GM23338 (cell line): ENCODE measurements around the gene DDX49. TPM values are rescaled to one million over a fixed set of nuclear protein-coding genes. Genes with fewer than 3 reads are reported as not detected.

Experiments used
- ATAC-seq: fragments of 200-7000 bp; cut with Tn5 transposase; 3 replicates; pipeline ENCODE4 v1.9.1; 2020
- DNase-seq: peaks from one replicate; pipeline ENCODE4 v3.0.0-alpha.2; 2015; ENCODE audit warnings: low spot score
- H2AFZ ChIP-seq: fragments of 200-600 bp; sonication (generic); 2 replicates; pipeline ENCODE4 v1.8.0; 2016; ENCODE audit warnings: antibody characterized with exemption, mild to moderate bottlenecking, moderate library complexity
- H3F3A ChIP-seq: fragments of 200-600 bp; sonication (generic); replicated peaks from 2 replicates; pipeline ENCODE4 v1.8.0; 2017; ENCODE audit warnings: antibody characterized with exemption, mixed run types, low read depth
- H3K27ac ChIP-seq: fragments of 200-600 bp; sonication (generic); 2 replicates; pipeline ENCODE4 v1.6.1; 2016; ENCODE audit warnings: low read depth
- H3K27me3 ChIP-seq: fragments of 200-600 bp; sonication (generic); 2 replicates; pipeline ENCODE4 v1.8.0; 2016; ENCODE audit warnings: mild to moderate bottlenecking, mixed run types, moderate library complexity; ENCODE audit not compliant: insufficient read depth
- H3K36me3 ChIP-seq: fragments of 200-600 bp; sonication (generic); 2 replicates; pipeline ENCODE4 v1.8.0; 2016; ENCODE audit warnings: mild to moderate bottlenecking; ENCODE audit not compliant: insufficient read depth
- H3K4me1 ChIP-seq: fragments of 200-600 bp; sonication (generic); 2 replicates; pipeline ENCODE4 v1.8.0; 2016; ENCODE audit warnings: mild to moderate bottlenecking, moderate library complexity; ENCODE audit not compliant: insufficient read depth
- H3K4me2 ChIP-seq: fragments of 200-600 bp; sonication (generic); 2 replicates; pipeline ENCODE4 v1.7.1; 2017; ENCODE audit warnings: mixed run types
- H3K4me3 ChIP-seq: fragments of 200-600 bp; sonication (generic); 2 replicates; pipeline ENCODE4 v1.6.1; 2016; ENCODE audit warnings: mixed run types
- H3K79me2 ChIP-seq: fragments of 200-600 bp; sonication (generic); replicated peaks from 2 replicates; pipeline ENCODE4 v1.8.0; 2017; ENCODE audit warnings: mild to moderate bottlenecking; ENCODE audit not compliant: insufficient read depth
- H3K9me2 ChIP-seq: fragments of 200-600 bp; sonication (generic); 2 replicates; pipeline ENCODE4 v1.8.0; 2017; ENCODE audit not compliant: insufficient read depth
- H4K20me1 ChIP-seq: fragments of 200-600 bp; sonication (generic); replicated peaks from 2 replicates; pipeline ENCODE4 v1.8.0; 2017; ENCODE audit warnings: mild to moderate bottlenecking; ENCODE audit not compliant: insufficient read depth
- H3K27ac Mint-ChIP-seq: 2 replicates; pipeline ENCODE4 v1.8.0; 2020; ENCODE audit warnings: inconsistent platforms, mild to moderate bottlenecking, moderate library complexity, mixed read lengths
- H3K27me3 Mint-ChIP-seq: 3 replicates; pipeline ENCODE4 v1.8.0; 2022; ENCODE audit warnings: low read depth, mild to moderate bottlenecking, moderate library complexity, mixed read lengths, inconsistent platforms; ENCODE audit not compliant: insufficient read depth, poor library complexity
- H3K36me3 Mint-ChIP-seq: 3 replicates; pipeline ENCODE4 v1.8.0; 2021; ENCODE audit warnings: low read depth, mild to moderate bottlenecking, inconsistent platforms, moderate library complexity, mixed read lengths
- H3K4me1 Mint-ChIP-seq: 3 replicates; pipeline ENCODE4 v1.8.0; 2020; ENCODE audit warnings: mild to moderate bottlenecking, inconsistent platforms, mixed read lengths
- H3K4me3 Mint-ChIP-seq: 3 replicates; pipeline ENCODE4 v1.8.0; 2021; ENCODE audit warnings: moderate library complexity, mild to moderate bottlenecking, inconsistent platforms, mixed read lengths
- H3K9me3 Mint-ChIP-seq: 3 replicates; pipeline ENCODE4 v1.8.0; 2020; ENCODE audit warnings: moderate library complexity, mild to moderate bottlenecking, inconsistent platforms, mixed read lengths
- CREB1 ChIP-seq: fragments of 250-450 bp; sonication (Bioruptor Pico); IDR thresholded peaks from 2 replicates; pipeline ENCODE4 v1.5.0; 2020; ENCODE audit warnings: low read depth, mild to moderate bottlenecking, moderate library complexity
- EZH2 ChIP-seq: fragments of 200-600 bp; sonication (generic); IDR thresholded peaks from one replicate; pipeline ENCODE4 v1.8.0; 2017; ENCODE audit warnings: antibody characterized with exemption, mild to moderate bottlenecking, low read depth; ENCODE audit not compliant: unreplicated experiment
- EZH2phosphoT487 ChIP-seq: fragments of 200-600 bp; sonication (generic); IDR thresholded peaks from one replicate; pipeline ENCODE4 v1.8.1; 2018; ENCODE audit warnings: antibody characterized with exemption; ENCODE audit not compliant: unreplicated experiment
- JUNB ChIP-seq: IDR thresholded peaks from one replicate; pipeline ENCODE4 v1.6.1; 2016; ENCODE audit warnings: antibody characterized with exemption; ENCODE audit not compliant: unreplicated experiment
- NANOG ChIP-seq: IDR thresholded peaks from 2 replicates; pipeline ENCODE4 v1.6.1; 2016; ENCODE audit warnings: antibody characterized with exemption, borderline replicate concordance
- POLR2AphosphoS5 ChIP-seq: IDR thresholded peaks from 2 replicates; pipeline ENCODE4 v1.6.1; 2016; ENCODE audit warnings: antibody characterized with exemption, low read depth
- STAT1 ChIP-seq: IDR thresholded peaks from one replicate; pipeline ENCODE4 v1.6.1; 2016; ENCODE audit warnings: antibody characterized with exemption; ENCODE audit not compliant: unreplicated experiment
- ZNF114 ChIP-seq: fragments of 250-450 bp; sonication (Bioruptor Pico); IDR thresholded peaks from 2 replicates; pipeline ENCODE4 v1.5.0; 2020; ENCODE audit warnings: mild to moderate bottlenecking, moderate library complexity
- ZNF331 ChIP-seq: fragments of 250-450 bp; sonication (Bioruptor Pico); IDR thresholded peaks from 2 replicates; pipeline ENCODE4 v1.5.0; 2020; ENCODE audit warnings: low read depth, mild to moderate bottlenecking, moderate library complexity
- polyA plus RNA-seq: library from polyadenylated mRNA; unstranded; fragments of >200 nt; fragmentation: Nextera tagmentation; extraction: Ambion mirVana; gene quantifications from 2 replicates; pipeline ENCODE4 v1.2.1, GENCODE V29; 2016
- total RNA-seq: library from RNA; depleted of rRNA; stranded (reverse); fragments of >200 nt; shearing (Covaris generic); gene quantifications from 2 replicates; pipeline ENCODE4 v1.2.3, GENCODE V29; 2014
- TF ChIP-seq, protein P1 (sequence below), 2 experiments: fragments of 200-600 bp in 1 of 2; sonication (generic) in 1 of 2; conservative IDR thresholded peaks; 2 replicates each; pipeline versions ENCODE4 v1.5.1 to v1.6.1; 2016 to 2017; ENCODE audit warnings: antibody characterized with exemption in 2 of 2, low read depth in 2 of 2, mild to moderate bottlenecking in 2 of 2, moderate library complexity in 1 of 2
- TF ChIP-seq, protein P2 (sequence below): IDR thresholded peaks from one replicate; pipeline ENCODE4 v1.6.1; 2018; ENCODE audit warnings: antibody characterized with exemption; ENCODE audit not compliant: unreplicated experiment
- TF ChIP-seq, protein P3 (sequence below): IDR thresholded peaks from 2 replicates; pipeline ENCODE4 v1.6.1; 2016; ENCODE audit warnings: antibody characterized with exemption

The DDX49 gene
- total and polyA plus RNA-seq, 2 experiments from 2014 or later: 40.2 to 75.3 TPM

DNA sequence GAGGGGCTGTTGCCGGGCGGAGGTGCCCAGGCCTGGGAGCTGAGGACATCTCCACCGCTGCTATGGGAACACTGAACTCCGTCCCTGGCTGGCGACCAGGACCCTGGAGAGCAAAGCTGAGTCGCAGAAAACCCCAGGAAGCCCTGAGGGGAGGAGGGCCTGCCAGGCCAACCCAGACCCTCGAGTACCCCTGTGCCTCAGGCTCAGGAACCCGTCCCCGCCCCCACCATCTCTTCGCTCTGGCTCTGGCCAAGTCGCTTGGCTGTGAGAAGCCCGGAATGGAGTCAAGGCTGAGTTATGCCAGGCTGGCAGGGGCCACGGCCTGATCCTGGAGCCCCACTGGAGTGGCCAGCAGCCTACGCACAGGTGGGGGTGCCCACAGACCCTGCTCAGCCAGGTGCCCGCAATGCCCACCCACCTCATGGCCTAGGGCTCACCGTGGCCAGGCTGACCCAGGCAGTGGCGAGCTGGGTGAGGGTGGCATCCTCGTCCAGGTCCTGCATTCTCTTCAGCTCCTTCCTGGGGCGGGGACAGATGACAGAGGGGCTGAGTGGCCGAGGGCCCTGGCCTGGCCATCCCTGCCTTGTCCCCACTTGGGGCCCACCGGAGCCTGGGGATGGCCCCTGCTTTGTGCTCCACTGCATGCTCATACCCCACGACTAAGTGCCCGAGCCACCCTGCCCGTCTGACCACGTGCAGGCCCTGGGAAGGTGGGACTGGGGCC is 15.0 kb upstream of the DDX49 start:
- no peak overlapping the region for H3K4me3 ChIP-seq
- Mint-ChIP-seq H3K36me3 (peaks cover 11% of the 10 kb centered on the region), H3K4me3 (no peak overlapping the region), H3K27me3 (peaks cover 3% of the 10 kb centered on the region), H3K9me3 (no peaks in the 10 kb centered on the region), H3K4me1 (no peaks in the 10 kb centered on the region), H3K27ac (no peak overlapping the region)
- no peak overlapping the region for H3K27ac ChIP-seq
- H2AFZ ChIP-seq: no peak overlapping the region
- H4K20me1 ChIP-seq: no peaks in the 10 kb centered on the region; the same call in 1 of the 2 replicates
- H3K27me3 ChIP-seq: no peaks in the 10 kb centered on the region
- H3F3A ChIP-seq: no peaks in the 10 kb centered on the region
- H3K4me2 ChIP-seq: no peak overlapping the region
- ATAC-seq (no peak; the same call in 2 of the 3 replicates), DNase-seq (no peak)
- H3K36me3 ChIP-seq: no peaks in the 10 kb centered on the region
- no peaks in the 10 kb centered on the region for H3K4me1 ChIP-seq
- H3K79me2 ChIP-seq: no peaks in the 10 kb centered on the region
- no peaks in the 10 kb centered on the region for H3K9me2 ChIP-seq
- TF ChIP-seq ZNF331 (CRISPR knock-in tag) (no peak), JUNB (no peak), CREB1 (CRISPR knock-in tag) (no peak), POLR2AphosphoS5 (no peak), EZH2 (no peak), ZNF114 (CRISPR knock-in tag) (no peak), NANOG (no peak)
- TF ChIP-seq, protein P1, sequence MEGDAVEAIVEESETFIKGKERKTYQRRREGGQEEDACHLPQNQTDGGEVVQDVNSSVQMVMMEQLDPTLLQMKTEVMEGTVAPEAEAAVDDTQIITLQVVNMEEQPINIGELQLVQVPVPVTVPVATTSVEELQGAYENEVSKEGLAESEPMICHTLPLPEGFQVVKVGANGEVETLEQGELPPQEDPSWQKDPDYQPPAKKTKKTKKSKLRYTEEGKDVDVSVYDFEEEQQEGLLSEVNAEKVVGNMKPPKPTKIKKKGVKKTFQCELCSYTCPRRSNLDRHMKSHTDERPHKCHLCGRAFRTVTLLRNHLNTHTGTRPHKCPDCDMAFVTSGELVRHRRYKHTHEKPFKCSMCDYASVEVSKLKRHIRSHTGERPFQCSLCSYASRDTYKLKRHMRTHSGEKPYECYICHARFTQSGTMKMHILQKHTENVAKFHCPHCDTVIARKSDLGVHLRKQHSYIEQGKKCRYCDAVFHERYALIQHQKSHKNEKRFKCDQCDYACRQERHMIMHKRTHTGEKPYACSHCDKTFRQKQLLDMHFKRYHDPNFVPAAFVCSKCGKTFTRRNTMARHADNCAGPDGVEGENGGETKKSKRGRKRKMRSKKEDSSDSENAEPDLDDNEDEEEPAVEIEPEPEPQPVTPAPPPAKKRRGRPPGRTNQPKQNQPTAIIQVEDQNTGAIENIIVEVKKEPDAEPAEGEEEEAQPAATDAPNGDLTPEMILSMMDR (conservative IDR thresholded peaks at IDR 0.05; ENCODE audit: low read depth in 2 of 2): no peak

DNA sequence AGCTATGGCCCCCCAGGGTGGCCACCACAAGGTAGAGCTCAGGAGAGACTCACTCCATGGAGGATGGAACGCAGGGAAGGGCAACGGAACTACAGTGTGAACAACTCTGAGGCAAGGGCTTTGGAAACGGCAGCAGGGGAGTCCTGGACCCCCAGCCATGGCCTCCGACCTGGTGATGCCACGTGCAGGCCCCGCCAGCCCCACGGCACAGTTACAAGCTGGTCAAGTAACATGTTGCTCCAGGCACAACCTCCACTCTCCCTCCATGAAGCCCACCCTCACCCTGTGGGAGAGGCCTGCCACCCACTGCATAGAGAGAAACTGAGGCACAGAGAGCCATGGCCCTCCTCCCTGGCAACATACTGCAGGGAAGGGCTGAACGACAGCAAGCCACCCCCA is 14.5 kb upstream of the DDX49 start:
- Histone ChIP-seq H3K27me3 (no peaks in the 10 kb centered on the region), H3K36me3 (no peaks in the 10 kb centered on the region), H3F3A (no peaks in the 10 kb centered on the region), H3K27ac (no peak overlapping the region), H4K20me1 (no peaks in the 10 kb centered on the region; the same call in 1 of the 2 replicates), H3K9me2 (no peaks in the 10 kb centered on the region), H3K4me3 (no peak overlapping the region), H3K4me1 (no peaks in the 10 kb centered on the region), H3K79me2 (no peaks in the 10 kb centered on the region), H2AFZ (no peak overlapping the region), H3K4me2 (no peak overlapping the region)
- ATAC-seq (no peak), DNase-seq (no peak)
- Mint-ChIP-seq H3K9me3 (no peaks in the 10 kb centered on the region), H3K4me3 (no peak overlapping the region), H3K4me1 (no peaks in the 10 kb centered on the region), H3K27me3 (peaks cover 2% of the 10 kb centered on the region), H3K27ac (no peak overlapping the region), H3K36me3 (peaks cover 15% of the 10 kb centered on the region)
- TF ChIP-seq POLR2AphosphoS5 (no peak), ZNF331 (CRISPR knock-in tag) (no peak), JUNB (no peak), ZNF114 (CRISPR knock-in tag) (no peak), EZH2 (no peak), EZH2phosphoT487 (no peak), STAT1 (no peak), NANOG (no peak)
- TF ChIP-seq, protein P1 (conservative IDR thresholded peaks at IDR 0.05; ENCODE audit: low read depth in 2 of 2): no peak
- TF ChIP-seq, protein P2, sequence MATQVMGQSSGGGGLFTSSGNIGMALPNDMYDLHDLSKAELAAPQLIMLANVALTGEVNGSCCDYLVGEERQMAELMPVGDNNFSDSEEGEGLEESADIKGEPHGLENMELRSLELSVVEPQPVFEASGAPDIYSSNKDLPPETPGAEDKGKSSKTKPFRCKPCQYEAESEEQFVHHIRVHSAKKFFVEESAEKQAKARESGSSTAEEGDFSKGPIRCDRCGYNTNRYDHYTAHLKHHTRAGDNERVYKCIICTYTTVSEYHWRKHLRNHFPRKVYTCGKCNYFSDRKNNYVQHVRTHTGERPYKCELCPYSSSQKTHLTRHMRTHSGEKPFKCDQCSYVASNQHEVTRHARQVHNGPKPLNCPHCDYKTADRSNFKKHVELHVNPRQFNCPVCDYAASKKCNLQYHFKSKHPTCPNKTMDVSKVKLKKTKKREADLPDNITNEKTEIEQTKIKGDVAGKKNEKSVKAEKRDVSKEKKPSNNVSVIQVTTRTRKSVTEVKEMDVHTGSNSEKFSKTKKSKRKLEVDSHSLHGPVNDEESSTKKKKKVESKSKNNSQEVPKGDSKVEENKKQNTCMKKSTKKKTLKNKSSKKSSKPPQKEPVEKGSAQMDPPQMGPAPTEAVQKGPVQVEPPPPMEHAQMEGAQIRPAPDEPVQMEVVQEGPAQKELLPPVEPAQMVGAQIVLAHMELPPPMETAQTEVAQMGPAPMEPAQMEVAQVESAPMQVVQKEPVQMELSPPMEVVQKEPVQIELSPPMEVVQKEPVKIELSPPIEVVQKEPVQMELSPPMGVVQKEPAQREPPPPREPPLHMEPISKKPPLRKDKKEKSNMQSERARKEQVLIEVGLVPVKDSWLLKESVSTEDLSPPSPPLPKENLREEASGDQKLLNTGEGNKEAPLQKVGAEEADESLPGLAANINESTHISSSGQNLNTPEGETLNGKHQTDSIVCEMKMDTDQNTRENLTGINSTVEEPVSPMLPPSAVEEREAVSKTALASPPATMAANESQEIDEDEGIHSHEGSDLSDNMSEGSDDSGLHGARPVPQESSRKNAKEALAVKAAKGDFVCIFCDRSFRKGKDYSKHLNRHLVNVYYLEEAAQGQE: no peak
- TF ChIP-seq, protein P3, sequence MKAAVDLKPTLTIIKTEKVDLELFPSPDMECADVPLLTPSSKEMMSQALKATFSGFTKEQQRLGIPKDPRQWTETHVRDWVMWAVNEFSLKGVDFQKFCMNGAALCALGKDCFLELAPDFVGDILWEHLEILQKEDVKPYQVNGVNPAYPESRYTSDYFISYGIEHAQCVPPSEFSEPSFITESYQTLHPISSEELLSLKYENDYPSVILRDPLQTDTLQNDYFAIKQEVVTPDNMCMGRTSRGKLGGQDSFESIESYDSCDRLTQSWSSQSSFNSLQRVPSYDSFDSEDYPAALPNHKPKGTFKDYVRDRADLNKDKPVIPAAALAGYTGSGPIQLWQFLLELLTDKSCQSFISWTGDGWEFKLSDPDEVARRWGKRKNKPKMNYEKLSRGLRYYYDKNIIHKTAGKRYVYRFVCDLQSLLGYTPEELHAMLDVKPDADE: no peak
